ENCODE data around the gene IGSF3.

Gene IGSF3

DNA sequence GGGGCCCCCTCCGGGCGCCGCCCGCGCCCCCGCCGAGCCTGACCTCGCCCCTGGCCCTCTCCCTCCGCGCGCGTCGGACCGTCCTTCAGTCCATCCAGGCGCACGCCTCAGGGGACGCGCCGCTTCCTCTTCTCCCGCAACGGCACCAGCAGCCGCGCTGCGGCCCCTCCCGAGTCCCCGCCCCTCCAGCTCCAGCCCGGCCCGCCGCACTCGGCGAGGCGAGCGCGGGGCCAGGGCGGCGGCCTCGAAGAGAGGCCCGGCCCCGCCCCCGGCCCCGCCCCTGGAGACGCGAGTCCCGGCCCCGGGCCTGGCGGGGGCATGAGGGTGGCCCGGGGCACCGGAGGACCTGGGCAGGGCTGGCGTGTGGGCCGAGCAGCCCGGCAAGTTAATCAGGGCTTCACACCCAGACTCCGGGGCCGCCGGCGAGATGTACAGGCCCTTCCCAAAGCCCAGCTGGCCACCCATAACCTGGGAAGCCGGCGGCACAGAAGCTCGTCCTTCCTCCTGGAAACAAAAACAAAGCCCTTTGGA is at the start of gene IGSF3:
Gene IGSF3, minus strand, starts transcription at position 159 of the 531 bp plus-strand sequence. CDS start 1,407 bp downstream, outside the sequence.
- FAIRE-seq, result no peak

DNA sequence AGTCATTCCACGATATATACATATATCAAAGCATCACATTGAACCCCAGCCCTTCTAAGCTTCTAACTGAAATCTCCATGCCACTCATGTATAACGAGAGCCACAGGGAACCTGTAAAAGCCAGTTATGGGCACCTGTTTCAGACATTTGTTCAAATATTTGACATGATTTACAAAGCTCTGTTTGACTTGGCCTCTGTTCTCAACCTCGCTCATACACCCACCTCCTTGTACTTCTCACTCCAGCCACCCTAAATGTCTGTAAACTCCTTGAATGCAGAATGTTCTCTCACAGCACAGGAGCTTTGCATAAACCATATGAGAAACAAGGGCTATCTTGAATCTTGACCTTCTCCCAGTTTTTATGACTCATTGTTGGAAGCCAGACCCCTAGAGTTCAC is 49.8 kb upstream of the IGSF3 start:
- no peak for FAIRE-seq

DNA sequence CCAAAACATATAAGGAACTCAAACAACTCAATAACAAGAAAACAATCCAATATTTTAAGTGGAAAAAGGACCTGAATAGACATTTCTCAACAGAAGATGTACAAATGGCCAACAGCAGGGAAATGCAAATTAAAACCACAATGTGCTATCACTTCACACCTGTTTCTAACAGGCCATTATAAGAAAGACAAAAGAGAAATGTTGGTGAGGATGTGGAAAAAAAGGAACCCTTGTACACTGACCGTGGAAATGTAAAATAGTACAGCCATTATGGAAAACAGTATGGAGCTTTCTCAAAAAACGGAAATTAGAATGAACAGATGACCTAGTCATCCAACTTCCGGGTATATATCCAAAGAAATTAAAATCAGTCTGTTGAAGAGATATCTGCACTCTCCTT is 48.9 kb upstream of the IGSF3 start:
- FAIRE-seq, result no peak

DNA sequence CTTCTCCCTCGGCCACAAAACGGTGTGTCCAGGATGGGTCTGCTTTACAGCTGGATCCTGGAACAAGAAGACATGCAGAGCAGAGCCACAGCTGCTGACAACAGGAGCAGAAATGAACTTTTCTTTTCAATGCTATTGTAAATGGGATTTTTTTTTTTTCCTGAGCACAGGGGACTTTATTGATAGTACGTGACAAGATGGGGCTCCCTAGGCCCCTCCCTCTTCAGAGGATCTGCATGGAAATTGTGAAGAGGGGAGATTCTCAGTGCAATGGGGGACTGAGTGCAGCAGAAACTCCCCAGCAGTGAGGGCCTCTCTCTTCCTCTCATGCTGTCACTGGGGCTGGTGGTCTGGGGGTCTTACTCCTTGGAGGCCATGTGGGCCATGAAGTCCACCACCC is 45.9 kb upstream of the IGSF3 start:
- FAIRE-seq, result no peak

DNA sequence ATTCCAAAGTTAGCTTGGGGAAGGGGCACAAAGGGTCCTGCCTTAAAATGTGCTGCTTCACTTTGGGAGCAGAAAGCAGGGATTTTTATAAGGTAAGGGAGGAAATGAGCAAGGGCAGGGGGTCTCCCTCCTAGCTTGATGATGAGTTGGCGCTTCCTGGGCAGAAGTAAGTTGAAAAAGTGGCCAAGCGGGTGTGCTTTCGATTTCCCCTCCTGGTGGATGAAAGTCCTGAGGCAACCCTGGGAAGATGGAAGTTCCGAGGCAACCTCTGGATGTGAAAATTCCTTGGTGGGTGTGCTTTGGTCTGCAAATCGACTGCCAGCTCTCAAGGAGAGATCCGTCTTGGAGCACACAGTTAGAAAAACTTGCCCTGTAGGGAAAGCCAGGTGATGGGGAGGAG is 45.0 kb upstream of the IGSF3 start:
- no peak for FAIRE-seq

DNA sequence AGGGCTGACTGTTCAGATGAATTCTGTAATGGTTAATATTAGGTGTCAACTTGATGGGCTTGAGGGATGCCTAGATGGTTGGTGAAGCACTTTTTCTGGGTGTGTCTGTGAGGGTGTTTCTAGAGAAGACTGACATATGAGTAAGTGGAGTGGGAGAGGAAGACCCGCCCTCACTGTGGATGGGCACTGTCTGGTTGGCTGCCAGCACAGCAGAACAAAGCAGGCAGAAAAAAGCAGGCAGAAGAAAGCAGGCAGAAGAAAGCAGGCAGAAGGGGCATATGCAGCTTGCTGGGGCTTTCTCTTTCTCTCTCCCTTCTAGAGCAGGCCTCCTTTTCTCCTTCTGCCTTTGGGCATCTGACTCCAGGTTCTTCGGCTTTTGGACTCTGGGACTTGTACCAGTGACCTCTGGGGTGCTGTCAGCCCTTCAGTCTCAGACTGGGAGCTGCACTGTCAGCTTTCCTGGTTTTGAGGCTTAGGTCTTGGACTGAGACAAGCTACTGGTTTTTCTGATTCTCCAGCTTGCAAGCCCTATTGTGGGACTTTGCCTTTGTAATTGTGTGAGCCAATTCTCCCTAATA is 43.8 kb upstream of the IGSF3 start:
- FAIRE-seq, result no peak

DNA sequence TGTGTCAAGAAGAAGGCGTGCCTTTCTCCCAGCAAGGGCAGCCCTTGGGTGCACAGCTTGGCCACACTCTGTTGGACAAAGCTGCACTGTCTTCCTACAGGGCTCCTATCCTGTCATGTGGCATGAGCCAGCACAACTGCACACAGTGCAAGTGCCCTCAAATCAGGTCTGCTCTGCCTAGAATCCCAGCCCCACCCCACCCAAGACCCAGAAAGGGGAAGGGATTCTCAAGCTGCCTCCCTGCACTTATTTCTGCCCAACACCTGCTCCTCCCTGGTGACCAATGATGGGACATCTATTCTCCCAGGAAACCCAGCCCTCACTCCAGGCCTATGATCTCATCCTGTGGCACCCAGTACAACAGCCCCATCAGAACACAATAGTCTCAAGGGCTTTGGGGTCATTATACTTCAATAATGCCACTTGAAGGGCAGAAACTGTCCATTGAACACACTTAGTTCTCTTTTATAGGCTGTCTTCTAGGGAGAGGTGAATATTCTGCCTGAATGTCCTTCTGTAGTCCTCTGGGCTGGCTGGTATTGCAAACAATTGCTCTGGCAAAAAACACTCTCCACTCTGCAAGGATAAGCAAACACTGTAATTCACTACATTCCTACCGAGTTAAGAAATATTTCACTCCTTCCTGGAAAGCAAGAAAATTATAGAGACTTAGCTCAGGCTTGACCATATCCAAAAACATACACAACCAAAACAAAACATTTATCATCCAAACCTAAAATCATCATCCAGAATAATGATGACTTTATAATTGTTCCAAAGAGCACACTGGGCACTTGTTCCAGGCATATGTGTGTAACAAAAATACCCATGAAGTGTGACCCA is 43.1 kb upstream of the IGSF3 start:
- no peak for FAIRE-seq

DNA sequence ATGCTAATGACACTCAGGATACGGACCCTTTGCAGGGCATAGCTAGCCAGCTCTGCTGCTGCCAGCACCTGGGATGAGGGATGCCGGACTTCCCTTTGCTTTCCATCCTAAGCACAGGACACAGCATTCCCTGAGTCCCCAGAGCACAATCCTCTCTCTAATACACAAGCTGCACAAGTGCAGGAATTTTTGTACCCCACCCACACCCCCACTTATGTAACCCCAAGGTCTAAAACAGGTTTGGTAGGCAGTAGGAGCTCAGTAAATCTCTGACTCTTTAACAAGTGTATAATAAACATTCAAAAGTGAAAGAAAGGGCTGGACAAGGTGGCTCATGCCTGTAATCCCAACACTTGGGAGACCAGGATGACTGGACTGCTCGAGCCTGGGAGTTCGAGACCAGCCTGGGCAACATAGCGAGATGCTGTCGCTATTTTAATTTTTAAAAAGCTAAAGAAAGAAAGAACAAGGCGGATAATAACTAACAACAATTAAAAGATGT is 42.2 kb upstream of the IGSF3 start:
- FAIRE-seq, result no peak

DNA sequence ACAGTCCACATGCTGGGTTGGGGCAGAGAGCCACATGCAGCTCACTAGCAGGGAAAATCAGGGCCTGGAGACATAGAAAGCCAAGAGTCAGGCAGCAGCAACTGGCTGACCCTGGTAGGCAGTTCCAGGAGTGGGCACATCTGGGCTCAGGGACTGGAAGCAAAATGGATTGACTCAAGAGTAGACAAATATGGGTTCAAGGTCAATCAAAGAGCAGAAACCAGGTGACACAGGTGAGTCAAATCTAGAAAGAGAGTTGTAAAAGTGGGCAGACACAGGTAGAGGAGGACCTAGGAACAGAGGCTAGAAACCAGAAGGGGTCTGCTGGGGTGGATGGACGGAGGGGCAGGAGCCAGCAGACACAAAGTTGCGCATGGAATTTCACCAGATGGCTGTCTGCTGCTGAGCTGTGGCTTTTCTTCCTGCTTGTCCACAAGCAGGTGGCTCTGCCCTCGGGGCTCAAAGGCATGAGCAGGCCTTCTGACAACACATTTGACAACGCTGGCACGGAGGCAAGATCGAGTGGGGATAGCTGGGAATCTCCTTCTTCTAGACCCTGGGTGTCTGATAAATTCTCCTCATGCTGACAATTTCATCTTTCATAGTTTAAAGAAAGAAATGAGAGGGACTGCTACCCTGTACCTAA is 40.8 kb upstream of the IGSF3 start:
- FAIRE-seq, result no peak

DNA sequence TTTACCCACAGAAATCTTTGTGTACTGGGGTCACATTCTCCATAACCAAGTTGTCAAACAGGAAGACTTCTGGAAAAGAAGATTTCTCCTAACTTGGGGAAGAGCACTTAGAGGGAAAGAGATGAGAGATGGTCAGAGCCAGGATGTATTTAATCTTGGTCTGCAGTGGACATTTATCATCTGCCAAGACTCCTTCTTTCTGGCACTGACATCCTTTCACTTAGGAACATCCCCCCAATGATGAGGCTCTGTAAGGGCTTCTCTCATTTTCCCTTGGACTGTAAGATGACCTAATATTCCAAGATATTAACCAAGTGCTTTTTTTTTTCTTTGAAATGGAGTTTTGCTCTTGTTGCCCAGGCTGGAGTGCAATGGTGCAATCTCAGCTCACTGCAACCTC is 39.3 kb upstream of the IGSF3 start:
- FAIRE-seq, result no peak

DNA sequence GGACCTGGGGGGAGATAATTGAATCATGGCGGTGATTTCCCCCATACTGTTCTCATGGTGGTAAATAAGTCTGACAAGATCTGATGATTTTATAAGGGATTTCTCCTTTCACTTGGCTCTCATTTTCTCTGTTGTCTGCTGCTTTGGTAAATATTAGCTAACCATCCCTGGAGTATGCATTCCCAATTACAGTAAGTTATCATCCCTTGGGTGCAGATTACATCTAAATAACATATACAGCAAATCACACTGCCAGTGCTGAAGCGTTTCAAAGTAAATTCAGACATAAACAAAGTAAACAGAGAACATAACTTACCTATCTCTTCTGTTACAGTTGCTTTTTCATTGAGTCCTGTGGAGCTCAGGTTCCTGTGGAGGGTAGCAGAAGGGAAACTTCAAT is 38.6 kb upstream of the IGSF3 start:
- no peak for FAIRE-seq

DNA sequence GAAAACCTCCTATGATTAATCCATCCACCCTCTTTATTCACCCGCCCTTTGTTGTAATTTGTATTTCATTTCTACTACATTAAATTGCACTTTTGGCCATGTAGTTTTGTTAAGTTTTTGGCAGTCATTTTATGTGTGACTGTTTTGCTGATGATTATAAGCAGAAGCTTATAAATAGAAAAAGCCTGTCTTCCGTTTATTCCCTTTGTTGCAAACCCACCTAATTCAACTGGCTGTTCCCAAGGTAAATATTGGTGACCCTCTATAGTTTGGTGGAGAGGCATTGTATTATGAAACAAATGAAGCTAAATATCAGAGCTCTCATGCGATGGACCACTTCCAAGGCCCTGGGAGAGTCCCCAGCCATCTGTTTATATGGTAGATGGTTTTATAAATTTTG is 36.7 kb upstream of the IGSF3 start:
- no peak for FAIRE-seq

DNA sequence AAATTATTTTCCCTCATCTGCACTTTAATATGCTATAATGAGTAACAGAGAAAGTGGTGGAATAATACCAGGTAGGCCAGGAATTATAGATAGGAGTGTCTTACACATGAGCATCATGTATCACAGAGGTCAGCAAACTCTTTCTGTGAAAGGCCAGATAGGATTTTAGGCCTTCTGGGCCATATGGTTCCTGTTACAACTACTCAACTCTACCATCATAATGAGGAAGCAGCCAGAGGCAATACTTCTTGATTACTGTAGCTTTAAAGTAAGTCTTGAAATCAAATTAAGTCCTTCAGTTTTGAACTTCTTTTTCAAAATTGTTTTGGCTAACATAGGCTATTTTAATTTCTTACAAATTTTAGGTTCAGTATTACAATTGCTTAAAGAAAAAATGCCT is 32.1 kb upstream of the IGSF3 start:
- no peak for FAIRE-seq

DNA sequence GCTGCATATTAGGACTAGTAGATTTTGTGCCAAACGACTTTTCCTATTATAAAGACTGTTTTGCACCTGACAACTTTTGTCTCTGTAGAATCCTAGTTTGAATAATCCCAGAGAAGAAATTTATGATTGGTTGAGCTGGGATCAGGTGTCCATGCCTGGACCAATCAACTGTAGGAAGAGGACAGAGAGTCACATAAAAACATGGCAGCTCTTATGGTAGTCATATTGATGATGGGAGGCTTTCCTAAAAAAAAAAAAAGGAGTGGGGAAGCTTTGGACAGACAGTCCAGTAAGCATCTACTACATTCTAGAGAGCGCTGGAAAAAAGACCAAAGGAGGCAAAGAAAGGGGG is 30.7 kb upstream of the IGSF3 start:
- no peak for FAIRE-seq

DNA sequence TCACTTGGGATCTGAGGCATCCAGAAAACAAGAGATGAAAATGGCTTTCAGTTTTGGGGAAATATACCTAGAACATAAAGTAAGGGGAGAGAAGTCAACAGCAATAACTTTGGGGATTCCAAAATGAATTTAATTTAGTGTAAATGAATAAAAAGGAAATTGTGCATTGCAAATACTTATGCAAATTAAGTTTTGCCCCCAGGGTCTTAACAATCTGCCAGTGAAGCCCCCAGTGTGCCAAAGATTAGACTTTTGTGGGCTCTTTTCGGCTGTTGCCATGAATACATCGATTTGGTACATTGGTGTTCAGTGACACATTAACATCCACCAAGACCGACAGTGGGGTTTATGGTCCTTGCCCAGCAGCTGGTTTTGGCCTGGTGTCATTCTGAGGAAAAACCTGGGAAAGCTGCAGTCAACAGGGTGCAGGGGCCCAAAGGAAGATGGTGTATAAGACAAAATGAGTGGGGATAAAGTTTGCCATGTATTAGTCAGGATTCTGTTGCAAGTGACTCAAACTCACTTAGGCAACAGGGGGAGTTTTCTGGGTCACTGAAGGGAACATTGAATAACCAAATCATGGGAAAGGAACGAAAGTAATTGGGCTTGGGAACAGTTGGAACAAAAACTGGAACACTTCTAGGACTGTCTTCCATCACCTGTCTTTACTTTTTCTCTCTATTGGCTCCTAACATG is 30.2 kb upstream of the IGSF3 start:
- FAIRE-seq, result no peak

DNA sequence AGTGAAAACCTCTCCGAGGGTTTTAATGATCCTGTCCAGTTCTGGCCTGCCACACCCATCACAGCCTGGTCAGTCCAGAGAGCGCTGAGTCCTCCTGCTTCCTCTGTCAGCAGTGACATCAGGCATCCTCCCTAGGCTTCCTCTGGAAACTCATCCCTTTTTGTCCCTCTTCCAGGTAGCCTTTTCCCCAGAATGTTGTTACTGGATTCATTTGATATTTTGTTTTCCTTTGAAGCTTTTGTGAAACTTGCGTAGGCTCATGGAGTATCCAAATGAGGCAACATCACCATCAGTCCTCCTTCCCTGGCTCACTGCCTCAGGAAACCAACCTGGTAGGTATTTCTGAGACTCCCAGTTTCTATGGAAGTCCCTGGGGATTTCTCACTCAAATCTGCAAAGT is 27.0 kb upstream of the IGSF3 start:
- no peak for FAIRE-seq

DNA sequence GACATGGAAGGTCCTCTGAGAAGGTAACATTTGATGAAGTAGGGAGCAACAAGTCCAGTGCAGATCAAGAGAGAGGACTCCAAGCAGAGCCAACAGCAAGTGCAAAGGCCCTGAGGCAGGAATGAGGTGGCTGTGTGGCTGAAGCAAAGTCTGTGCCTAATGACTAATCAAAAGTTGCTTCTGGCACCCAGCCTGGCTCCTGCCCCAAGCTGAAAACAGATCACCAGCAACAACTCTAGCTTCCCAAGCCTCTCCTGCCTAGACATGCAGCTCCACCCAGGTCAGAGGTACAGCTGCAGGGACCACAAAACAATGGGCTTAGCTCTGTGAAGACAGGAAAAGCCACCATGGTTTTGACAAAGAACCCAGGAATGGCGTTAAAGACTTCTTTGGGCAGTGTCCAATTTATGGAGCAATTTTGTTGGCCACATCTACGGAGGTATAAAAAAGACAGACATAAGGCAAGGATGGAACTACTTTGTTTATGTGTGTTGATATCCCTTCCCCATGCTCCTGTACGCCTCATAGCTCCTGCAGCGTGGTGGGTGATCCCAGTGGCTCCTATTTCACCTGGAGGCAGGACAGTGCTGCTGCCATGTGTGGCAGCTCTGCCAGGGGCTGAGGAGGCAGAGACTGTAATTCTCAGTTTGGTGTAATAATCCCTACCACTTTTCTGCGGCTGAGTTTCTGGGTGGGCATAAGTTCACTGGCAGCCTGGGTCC is 26.4 kb upstream of the IGSF3 start:
- FAIRE-seq, result no peak

DNA sequence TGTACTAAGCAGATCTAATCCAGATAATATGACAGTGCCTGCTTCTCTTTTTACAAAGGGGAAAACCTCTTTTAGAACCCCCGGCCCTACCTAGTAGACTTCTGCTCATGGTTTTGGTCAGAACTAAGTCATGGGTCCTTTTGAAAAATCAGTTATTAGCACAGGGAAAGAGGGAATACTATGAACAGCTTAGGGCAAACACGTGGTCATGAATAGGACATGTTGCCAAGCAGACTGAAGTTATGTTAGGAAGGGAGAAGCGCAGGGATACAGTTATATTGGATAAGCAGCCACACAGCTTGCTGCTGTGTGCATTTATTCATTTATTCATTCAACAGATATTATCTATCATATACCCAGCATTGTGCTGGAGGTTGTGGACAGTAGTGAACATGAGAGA is 25.3 kb upstream of the IGSF3 start:
- no peak for FAIRE-seq

DNA sequence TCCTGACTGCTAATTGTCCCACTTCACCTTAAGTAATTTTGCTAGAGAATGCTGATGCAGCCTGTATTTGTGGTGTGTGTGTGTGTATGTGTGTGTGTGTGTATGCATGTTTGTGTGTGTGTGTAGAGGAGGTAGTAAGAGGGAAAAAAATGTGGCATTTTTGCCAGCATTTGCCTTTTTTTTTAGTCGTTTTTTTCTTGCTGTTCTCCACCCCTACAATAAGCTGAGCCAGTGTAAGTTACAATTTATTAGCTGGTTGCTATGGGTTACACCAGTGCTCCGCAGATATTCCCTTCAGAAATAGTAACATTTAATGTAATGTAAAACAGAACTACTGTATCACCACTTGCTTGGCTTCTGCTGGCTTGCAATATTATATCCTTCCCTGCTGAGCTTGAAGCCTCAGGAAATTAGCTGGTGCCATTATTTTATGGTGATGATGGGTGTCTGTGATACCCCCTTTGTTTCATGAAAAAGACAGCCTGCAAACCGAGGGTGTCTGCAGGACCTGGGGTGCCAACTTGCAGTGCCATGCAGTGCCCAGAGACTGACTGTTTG is 23.4 kb upstream of the IGSF3 start:
- no peak for FAIRE-seq

DNA sequence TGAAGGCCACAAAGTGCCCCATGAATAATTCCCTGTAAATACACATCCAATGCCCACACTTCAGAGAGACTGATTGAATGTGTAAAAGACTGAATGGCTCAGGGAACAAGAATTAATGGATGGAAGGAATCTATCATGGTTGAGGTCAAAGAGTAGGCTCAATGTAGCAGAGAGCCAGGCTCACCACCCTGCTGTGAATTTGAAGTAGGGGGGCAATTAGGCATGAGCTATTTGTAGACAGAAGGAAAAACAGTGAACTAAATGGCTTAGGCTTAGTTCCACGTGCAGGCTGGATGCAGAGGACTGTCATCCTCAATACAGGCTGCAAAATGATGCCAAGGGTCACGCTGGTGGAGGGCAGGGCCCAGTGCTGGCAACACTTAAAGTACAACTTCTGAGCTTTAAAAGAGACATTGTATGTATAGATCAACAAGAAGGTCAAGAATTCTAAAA is 22.9 kb upstream of the IGSF3 start:
- FAIRE-seq, result no peak

DNA sequence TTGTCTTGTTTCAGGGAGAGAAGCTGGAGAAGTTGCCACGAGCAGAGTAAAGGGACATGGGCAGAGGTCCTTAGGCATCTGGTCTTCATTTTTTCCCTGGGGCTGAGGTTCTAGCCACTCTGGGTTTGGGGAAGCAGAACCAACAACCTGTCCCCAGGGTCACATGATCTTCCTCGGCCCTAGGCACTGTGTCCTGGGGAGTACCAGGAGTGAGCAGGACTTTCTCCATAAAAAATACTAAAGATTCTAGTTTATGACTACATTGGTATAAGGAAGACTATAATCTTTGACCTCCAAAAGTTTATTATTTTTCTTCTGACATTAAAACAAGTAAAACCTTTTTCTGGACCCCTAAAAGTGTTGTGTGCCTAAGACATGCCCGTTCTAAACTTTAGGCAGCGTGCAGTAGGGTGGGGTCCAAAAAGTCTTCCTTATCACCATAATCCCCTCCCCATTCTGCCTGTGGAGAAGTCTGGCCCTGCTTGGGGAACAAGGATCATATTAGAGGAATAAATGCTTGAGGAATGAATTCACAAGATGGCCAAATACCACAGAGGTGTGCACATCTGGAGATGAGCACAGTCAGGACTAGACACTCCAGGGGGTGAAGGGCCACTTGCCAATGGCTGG is 19.3 kb upstream of the IGSF3 start:
- no peak for FAIRE-seq

DNA sequence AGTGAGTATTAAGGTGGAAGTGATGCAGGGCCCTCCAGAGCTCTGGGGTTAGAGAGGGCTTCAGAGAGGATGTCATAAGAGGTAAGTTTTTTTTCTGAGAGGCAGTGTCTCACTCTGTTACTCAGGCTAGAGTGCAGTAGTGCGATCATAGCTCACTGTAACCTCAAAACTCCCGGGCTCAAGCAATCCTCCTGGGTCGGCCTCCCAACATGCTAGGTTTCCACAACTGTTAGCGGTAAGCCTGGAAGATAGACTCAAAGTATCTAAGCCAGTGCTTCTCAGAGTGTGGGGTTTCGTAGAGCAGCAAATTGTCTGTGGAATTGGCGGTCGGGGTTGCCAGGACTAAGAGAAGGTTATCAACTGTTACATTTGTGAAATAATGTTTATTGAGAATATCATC is 18.6 kb upstream of the IGSF3 start:
- FAIRE-seq, result no peak
